Skin epidermis (tissue), 12 donors: ENCODE measurements around the gene SSBP2.
"Not testable (repeated sequence)": the region's sequence is repeated elsewhere in the genome, so short reads cannot be mapped to it uniquely, and the experiment has no call there.

Experiments used
- H3K27ac ChIP-seq, 21 experiments: fragments of 200-600 bp; sonication (generic) in 11 of 21; one replicate each; pipeline ENCODE4 v1.5.0; 2020; ENCODE audit warnings: mild to moderate bottlenecking in 3 of 21, inconsistent platforms in 2 of 21, moderate library complexity in 2 of 21
- H3K4me3 ChIP-seq, 7 experiments: fragments of 200-600 bp; sonication (generic) in 2 of 7; one replicate each; pipeline ENCODE4 v1.5.0; 2020; ENCODE audit warnings: inconsistent platforms in 2 of 7, mild to moderate bottlenecking in 2 of 7, moderate library complexity in 1 of 7

SSBP2 gene

GRCh38 chr5:81630684-81631083 is 120.2 kb downstream of the SSBP2 start:
- Histone ChIP-seq H3K4me3 (no peak overlapping the region), H3K27ac (no peak overlapping the region)

GRCh38 chr5:81629986-81630385 is 120.9 kb downstream of the SSBP2 start:
- H3K4me3 ChIP-seq, result no peak overlapping the region
- no peak overlapping the region for H3K27ac ChIP-seq

GRCh38 chr5:81628061-81628460 is 122.8 kb downstream of the SSBP2 start:
- H3K4me3 ChIP-seq, H3K27ac ChIP-seq: not testable (repeated sequence)

GRCh38 chr5:81626524-81626923 is 124.4 kb downstream of the SSBP2 start:
- Histone ChIP-seq H3K4me3 (no peak overlapping the region), H3K27ac (no peak overlapping the region)

GRCh38 chr5:81609810-81610375 is 141.0 kb downstream of the SSBP2 start:
- Histone ChIP-seq H3K27ac (no peak overlapping the region), H3K4me3 (no peak overlapping the region)

- no peak overlapping the region for H3K4me3 ChIP-seq
- H3K27ac ChIP-seq, result no peak overlapping the region
Observed at GRCh38 chr5:81608976-81609375, 141.9 kb downstream of the SSBP2 start.

- Histone ChIP-seq H3K27ac (no peak overlapping the region), H3K4me3 (no peak overlapping the region)
Observed at GRCh38 chr5:81607693-81608092, 143.2 kb downstream of the SSBP2 start.

- Histone ChIP-seq H3K27ac (no peak overlapping the region), H3K4me3 (no peak overlapping the region)
Observed at GRCh38 chr5:81606150-81606549, 144.7 kb downstream of the SSBP2 start.

GRCh38 chr5:81605299-81605698 is 145.6 kb downstream of the SSBP2 start:
- Histone ChIP-seq H3K4me3 (no peak overlapping the region), H3K27ac (no peak overlapping the region)

- Histone ChIP-seq H3K4me3 (no peak overlapping the region), H3K27ac (no peak overlapping the region)
Observed at GRCh38 chr5:81604193-81604592, 146.7 kb downstream of the SSBP2 start.

- H3K27ac ChIP-seq, result no peak overlapping the region
- H3K4me3 ChIP-seq, result no peak overlapping the region
Observed at GRCh38 chr5:81601919-81602318, 149.0 kb downstream of the SSBP2 start.

GRCh38 chr5:81592085-81592484 is 158.8 kb downstream of the SSBP2 start:
- H3K27ac ChIP-seq, result not testable (repeated sequence)

GRCh38 chr5:81590498-81591384 is 160.2 kb downstream of the SSBP2 start:
- Histone ChIP-seq H3K27ac (no peak overlapping the region), H3K4me3 (no peak overlapping the region)

More at GRCh38 chr5:81592085-81592484, 158.8 kb downstream of the SSBP2 start:
- not testable (repeated sequence) for H3K4me3 ChIP-seq

- Histone ChIP-seq H3K27ac (peak overlapping the region in 1 of 21 experiments; percentile 2), H3K4me3 (no peak overlapping the region)
Observed at GRCh38 chr5:81579262-81579924, 171.5 kb downstream of the SSBP2 start.

GRCh38 chr5:81577091-81577490 is 173.8 kb downstream of the SSBP2 start:
- H3K4me3 ChIP-seq, result no peak overlapping the region
- H3K27ac ChIP-seq, result no peak overlapping the region

GRCh38 chr5:81575924-81576323 is 175.0 kb downstream of the SSBP2 start:
- H3K27ac ChIP-seq, result no peak overlapping the region
- no peak overlapping the region for H3K4me3 ChIP-seq

- Histone ChIP-seq H3K27ac (peak overlapping the region in 1 of 21 experiments; percentile 41), H3K4me3 (no peak overlapping the region)
Observed at GRCh38 chr5:81572201-81572600, 178.7 kb downstream of the SSBP2 start.

GRCh38 chr5:81558188-81558587 is 192.7 kb downstream of the SSBP2 start:
- no peak overlapping the region for H3K4me3 ChIP-seq
- no peak overlapping the region for H3K27ac ChIP-seq

GRCh38 chr5:81556809-81557208 is 194.1 kb downstream of the SSBP2 start:
- no peak overlapping the region for H3K4me3 ChIP-seq
- H3K27ac ChIP-seq, result no peak overlapping the region

- H3K27ac ChIP-seq, result no peak overlapping the region
- H3K4me3 ChIP-seq, result no peak overlapping the region
Observed at GRCh38 chr5:81555865-81556264, 195.0 kb downstream of the SSBP2 start.

- Histone ChIP-seq H3K4me3 (no peak overlapping the region), H3K27ac (no peak overlapping the region)
Observed at GRCh38 chr5:81554647-81555046, 196.2 kb downstream of the SSBP2 start.
